Fibroblast of skin of back (primary cell): ENCODE results near the gene CENPE.

Experiments used
- DNase-seq: peaks from one replicate; pipeline ENCODE4 v3.0.0-alpha.2; 2013

The CENPE gene

GRCh38 chr4:103074744-103075434 lies 123.3 kb downstream of the CENPE start:
- no peak for DNase-seq

- no peak for DNase-seq
Observed at GRCh38 chr4:103073792-103074438, 124.2 kb downstream of the CENPE start.

GRCh38 chr4:103067841-103068547 lies 130.1 kb downstream of the CENPE start:
- DNase-seq: peak; percentile 4

- no peak for DNase-seq
Observed at GRCh38 chr4:103060453-103061148, 137.5 kb downstream of the CENPE start.
